CD14-positive monocyte (primary cell): ENCODE measurements around the gene INSYN2B. TPM values are rescaled to one million over a fixed set of nuclear protein-coding genes. Genes with fewer than 3 reads are reported as not detected.

Source experiments
- DNase-seq, 3 donors: peaks; one replicate each; pipeline ENCODE4 v3.0.0-alpha.2; 2011 to 2022
- H2AFZ ChIP-seq: 2 replicates; pipeline ENCODE4 v1.6.0; 2012; ENCODE audit warnings: mild to moderate bottlenecking, low read depth, low read length, inconsistent platforms; ENCODE audit not compliant: insufficient read depth, poor library complexity, severe bottlenecking
- H3K27ac ChIP-seq, 2 donors: 1 replicate in 1 of 2; 2 replicates in 1 of 2; pipeline ENCODE4 v1.5.1; 2012 to 2013; ENCODE audit warnings: low read length in 2 of 2, control low read depth in 1 of 2, inconsistent platforms in 1 of 2, low read depth in 1 of 2, mild to moderate bottlenecking in 1 of 2
- H3K27me3 ChIP-seq, 2 donors: one replicate each; pipeline versions ENCODE4 v1.6.0 to v1.6.1; 2011 to 2013; ENCODE audit warnings: low read length in 2 of 2; ENCODE audit not compliant: control insufficient read depth in 2 of 2, insufficient read depth in 2 of 2
- H3K36me3 ChIP-seq, 2 donors: replicated peaks in 1 of 2; 1 replicate in 1 of 2; 2 replicates in 1 of 2; pipeline versions ENCODE4 v1.5.1 to v1.6.1; 2012 to 2013; ENCODE audit warnings: low read length in 2 of 2, control low read depth in 1 of 2, inconsistent platforms in 1 of 2, mild to moderate bottlenecking in 1 of 2; ENCODE audit not compliant: insufficient read depth in 2 of 2, control insufficient read depth in 1 of 2
- H3K4me1 ChIP-seq, 2 donors: 1 replicate in 1 of 2; 2 replicates in 1 of 2; pipeline versions ENCODE4 v1.5.1 to v1.6.1; 2012 to 2013; ENCODE audit warnings: low read length in 2 of 2, control low read depth in 1 of 2, inconsistent platforms in 1 of 2, mild to moderate bottlenecking in 1 of 2, moderate library complexity in 1 of 2; ENCODE audit not compliant: insufficient read depth in 2 of 2, control insufficient read depth in 1 of 2
- H3K4me2 ChIP-seq: replicated peaks from 2 replicates; pipeline ENCODE3; 2012; ENCODE audit warnings: low read length, moderate library complexity, mild to moderate bottlenecking; ENCODE audit not compliant: poor library complexity, severe bottlenecking; ENCODE audit errors: extremely low read depth
- H3K4me3 ChIP-seq, 3 experiments: fragments of 200-600 bp in 1 of 3; sonication (generic) in 1 of 3; replicated peaks in 1 of 3; 1 replicate in 2 of 3; 2 replicates in 1 of 3; pipeline ENCODE4 v1.5.1; 2011 to 2013; ENCODE audit warnings: low read length in 3 of 3, mild to moderate bottlenecking in 3 of 3, control low read depth in 2 of 3, low read depth in 2 of 3, inconsistent platforms in 1 of 3, moderate library complexity in 1 of 3
- H3K79me2 ChIP-seq: 2 replicates; pipeline ENCODE4 v1.6.0; 2012; ENCODE audit warnings: mild to moderate bottlenecking, control low read depth, inconsistent platforms, low read length, moderate library complexity; ENCODE audit not compliant: insufficient read depth
- H3K9ac ChIP-seq: 2 replicates; pipeline ENCODE4 v1.6.0; 2017; ENCODE audit warnings: low read length, mild to moderate bottlenecking; ENCODE audit not compliant: insufficient read depth, poor library complexity, severe bottlenecking
- H3K9me3 ChIP-seq, 2 donors: replicated peaks in 1 of 2; 1 replicate in 1 of 2; 2 replicates in 1 of 2; pipeline versions ENCODE4 v1.5.1 to v1.6.1; 2012 to 2013; ENCODE audit warnings: low read length in 2 of 2, control low read depth in 1 of 2; ENCODE audit not compliant: control insufficient read depth in 1 of 2, insufficient read depth in 1 of 2
- H4K20me1 ChIP-seq: 2 replicates; pipeline ENCODE4 v1.6.0; 2012; ENCODE audit warnings: mild to moderate bottlenecking, low read length, control low read depth, moderate library complexity; ENCODE audit not compliant: insufficient read depth
- H3K27ac Mint-ChIP-seq, 7 donors: one replicate each; pipeline ENCODE4 v1.8.0; 2020; ENCODE audit warnings: mild to moderate bottlenecking in 7 of 7, mixed read lengths in 7 of 7, moderate library complexity in 6 of 7, inconsistent platforms in 2 of 7
- H3K27me3 Mint-ChIP-seq, 3 donors: one replicate each; pipeline ENCODE4 v1.8.0; 2021 to 2022; ENCODE audit warnings: low read depth in 3 of 3, mild to moderate bottlenecking in 3 of 3, mixed read lengths in 3 of 3, moderate library complexity in 3 of 3, inconsistent platforms in 1 of 3
- H3K36me3 Mint-ChIP-seq, 2 donors: one replicate each; pipeline ENCODE4 v1.8.0; 2020; ENCODE audit warnings: mixed read lengths in 2 of 2, inconsistent platforms in 1 of 2, mild to moderate bottlenecking in 1 of 2
- H3K4me1 Mint-ChIP-seq: one replicate; pipeline ENCODE4 v1.8.0; 2020; ENCODE audit warnings: mild to moderate bottlenecking, mixed read lengths
- H3K4me3 Mint-ChIP-seq, 2 donors: one replicate each; pipeline ENCODE4 v1.8.0; 2020; ENCODE audit warnings: mild to moderate bottlenecking in 2 of 2, mixed read lengths in 2 of 2, moderate library complexity in 1 of 2
- H3K9me3 Mint-ChIP-seq, 7 donors: one replicate each; pipeline ENCODE4 v1.8.0; 2020 to 2022; ENCODE audit warnings: mixed read lengths in 7 of 7, mild to moderate bottlenecking in 6 of 7, moderate library complexity in 6 of 7, inconsistent platforms in 2 of 7
- WGBS: methylation state at CpG from one replicate; pipeline ENCODE4 v1.1.5; 2013; ENCODE audit warnings: missing lambda C conversion rate; ENCODE audit not compliant: insufficient coverage; 5-methylcytosine and 5-hydroxymethylcytosine counted together
- intact Hi-C, 2 donors: fragments of 100-400 bp; cut with micrococcal nuclease; formaldehyde crosslinking; loops; one replicate each; pipeline versions ENCODE4 v1.15.0 to v1.15.1; 2023
- polyA plus RNA-seq, 3 donors: library from polyadenylated mRNA; depleted of rRNA in 1 of 3; unstranded in 2 of 3; stranded (reverse) in 1 of 3; fragments of 300-500 nt in 2 of 3; fragments of >200 nt in 1 of 3; fragmentation: Illumina TruSeq in 2 of 3; gene quantifications; 1 replicate in 2 of 3; 2 replicates in 1 of 3; pipeline ENCODE4 v1.2.3, GENCODE V29; 2012 to 2021
- TF ChIP-seq, protein P1 (sequence below): fragments of 200-600 bp; IDR thresholded peaks from one replicate; pipeline ENCODE4 v1.8.0; 2022; ENCODE audit warnings: antibody characterized with exemption, mild to moderate bottlenecking

Gene INSYN2B
- polyA plus RNA-seq, 3 donors, result 0.17 TPM; not detected in 2

DNA sequence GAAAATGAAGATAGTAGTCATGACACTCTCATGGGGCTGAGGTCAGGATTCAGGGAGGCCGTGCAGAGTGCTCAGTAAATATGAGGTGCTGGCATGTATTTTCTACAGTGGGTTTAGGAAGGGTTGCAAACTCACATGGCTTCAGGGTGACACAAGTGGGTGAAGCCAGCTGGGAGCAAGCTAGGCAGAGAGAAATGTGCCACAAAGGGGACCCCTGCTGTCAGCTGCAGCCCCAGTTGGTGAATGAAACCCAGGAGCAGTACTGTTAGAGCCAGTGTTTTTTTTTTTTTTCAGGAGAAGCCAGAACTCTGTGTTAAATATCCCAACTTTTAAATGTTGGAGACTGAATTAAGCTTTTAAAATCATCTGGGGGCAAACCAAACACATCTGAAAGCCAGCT lies 75.3 kb downstream of the INSYN2B start:
- no peaks in the 10 kb centered on the region for H3K27me3 Mint-ChIP-seq
- H3K4me2 ChIP-seq, result no peak overlapping the region
- H3K9me3 Mint-ChIP-seq, result no peaks in the 10 kb centered on the region
- H3K4me3 Mint-ChIP-seq, result no peak overlapping the region
- H3K27me3 ChIP-seq, result no peaks in the 10 kb centered on the region
- no peak for DNase-seq
- no peak overlapping the region for H3K9ac ChIP-seq
- no peaks in the 10 kb centered on the region for H3K4me1 ChIP-seq
- peaks cover 9 to 63% of the 10 kb centered on the region in 2 donors for H3K36me3 ChIP-seq
- no peak overlapping the region for H3K27ac ChIP-seq
- no peaks in the 10 kb centered on the region for H3K9me3 ChIP-seq
- intact Hi-C loops, result no loop called here
- H3K79me2 ChIP-seq, result peaks cover 17% of the 10 kb centered on the region
- H4K20me1 ChIP-seq, result peaks cover 100% of the 10 kb centered on the region
- peaks cover 15% of the 10 kb centered on the region for H3K4me1 Mint-ChIP-seq
- H3K27ac Mint-ChIP-seq, result peak overlapping the region in 4 of 7 donors; percentile 31 to 73 (median 50)
- no peak overlapping the region for H3K4me3 ChIP-seq
- 92% methylated on average over 1 of the region's 1 CpG for WGBS
- peaks cover 28 to 47% of the 10 kb centered on the region in 2 donors for H3K36me3 Mint-ChIP-seq
- TF ChIP-seq, protein P1, sequence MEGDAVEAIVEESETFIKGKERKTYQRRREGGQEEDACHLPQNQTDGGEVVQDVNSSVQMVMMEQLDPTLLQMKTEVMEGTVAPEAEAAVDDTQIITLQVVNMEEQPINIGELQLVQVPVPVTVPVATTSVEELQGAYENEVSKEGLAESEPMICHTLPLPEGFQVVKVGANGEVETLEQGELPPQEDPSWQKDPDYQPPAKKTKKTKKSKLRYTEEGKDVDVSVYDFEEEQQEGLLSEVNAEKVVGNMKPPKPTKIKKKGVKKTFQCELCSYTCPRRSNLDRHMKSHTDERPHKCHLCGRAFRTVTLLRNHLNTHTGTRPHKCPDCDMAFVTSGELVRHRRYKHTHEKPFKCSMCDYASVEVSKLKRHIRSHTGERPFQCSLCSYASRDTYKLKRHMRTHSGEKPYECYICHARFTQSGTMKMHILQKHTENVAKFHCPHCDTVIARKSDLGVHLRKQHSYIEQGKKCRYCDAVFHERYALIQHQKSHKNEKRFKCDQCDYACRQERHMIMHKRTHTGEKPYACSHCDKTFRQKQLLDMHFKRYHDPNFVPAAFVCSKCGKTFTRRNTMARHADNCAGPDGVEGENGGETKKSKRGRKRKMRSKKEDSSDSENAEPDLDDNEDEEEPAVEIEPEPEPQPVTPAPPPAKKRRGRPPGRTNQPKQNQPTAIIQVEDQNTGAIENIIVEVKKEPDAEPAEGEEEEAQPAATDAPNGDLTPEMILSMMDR, result no peak
- no peak overlapping the region for H2AFZ ChIP-seq

DNA sequence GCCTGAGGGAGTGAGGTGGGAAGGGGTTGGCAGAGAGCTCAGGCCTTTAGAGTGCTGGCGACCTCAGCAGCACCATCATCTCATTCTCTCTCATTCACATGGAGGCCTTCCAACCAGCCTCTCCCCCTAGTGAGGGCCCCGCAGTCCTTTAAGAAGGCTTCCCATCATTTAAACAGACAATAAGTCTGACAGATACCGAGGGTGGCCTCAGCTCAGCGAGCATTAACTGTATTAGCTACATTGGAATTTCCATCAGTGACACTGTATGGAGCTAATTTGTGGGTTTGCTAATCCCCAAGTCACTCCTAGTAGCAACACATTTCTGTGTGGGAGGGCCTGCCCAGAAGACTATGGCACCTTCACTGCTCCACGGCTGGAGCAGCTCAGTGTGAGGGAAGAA lies 75.8 kb downstream of the INSYN2B start:
- Histone ChIP-seq H3K9ac (no peak overlapping the region), H3K27me3 (no peaks in the 10 kb centered on the region), H4K20me1 (peaks cover 100% of the 10 kb centered on the region), H3K4me3 (no peak overlapping the region), H3K4me2 (no peak overlapping the region), H3K9me3 (no peaks in the 10 kb centered on the region), H3K27ac (no peak overlapping the region), H3K4me1 (no peaks in the 10 kb centered on the region), H2AFZ (no peak overlapping the region), H3K79me2 (peaks cover 22% of the 10 kb centered on the region), H3K36me3 (peaks cover 11 to 63% of the 10 kb centered on the region in 2 donors)
- DNase-seq, result no peak
- Mint-ChIP-seq H3K27ac (peak overlapping the region in 1 of 7 donors; percentile 31), H3K27me3 (no peaks in the 10 kb centered on the region), H3K4me3 (no peak overlapping the region), H3K9me3 (no peaks in the 10 kb centered on the region), H3K36me3 (peaks cover 30 to 47% of the 10 kb centered on the region in 2 donors), H3K4me1 (peaks cover 15% of the 10 kb centered on the region)
- 100% methylated on average over 2 of the region's 5 CpGs for WGBS
- TF ChIP-seq, protein P1, result no peak
- intact Hi-C loops, result no loop called here
